ENCODE results near the gene FRS2. TPM values are rescaled to one million over a fixed set of nuclear protein-coding genes. Genes with fewer than 3 reads are reported as not detected.
"Not testable (repeated sequence)": the region's sequence is repeated elsewhere in the genome, so short reads cannot be mapped to it uniquely, and the experiment has no call there.

FRS2 gene
- total RNA-seq, 4 donors from 2014 or later, result 22.6 to 42.0 (median 29.2) TPM

GRCh38 chr12:69602954-69603353 lies 132.8 kb downstream of the FRS2 start:
- no peaks in the 10 kb centered on the region for H3K27me3 ChIP-seq
- TF ChIP-seq CTCF (IDR thresholded peaks at IDR 0.05), result no peak
- no peak for TF ChIP-seq POLR2A (IDR thresholded peaks at IDR 0.05)
- no peak overlapping the region for H3K27ac ChIP-seq
- peaks cover 4 to 58% (median 33%) of the 10 kb centered on the region in 3 donors for H3K36me3 ChIP-seq
- DNase-seq, result no peak
- intact Hi-C loops (cut with DNase I), result no loop called here
- H3K4me3 ChIP-seq, result no peak overlapping the region
- no peaks in the 10 kb centered on the region for H3K9me3 ChIP-seq
- H3K4me1 ChIP-seq, result no peaks in the 10 kb centered on the region

- H3K27me3 ChIP-seq; DNase-seq; H3K4me1 ChIP-seq; intact Hi-C loops (cut with DNase I); H3K27ac ChIP-seq; H3K9me3 ChIP-seq; H3K4me3 ChIP-seq: not testable (repeated sequence)
- WGBS, 2 donors, result 98 to 100% methylated on average over 5 to 6 of the region's 6 CpGs
- H3K36me3 ChIP-seq, result peaks cover 4 to 52% (median 29%) of the 10 kb centered on the region in 3 donors
Observed at GRCh38 chr12:69603556-69603955, 133.4 kb downstream of the FRS2 start.

GRCh38 chr12:69604275-69604674 lies 134.1 kb downstream of the FRS2 start:
- H3K9me3 ChIP-seq; H3K4me1 ChIP-seq; H3K27me3 ChIP-seq; DNase-seq; intact Hi-C loops (cut with DNase I); H3K4me3 ChIP-seq; H3K27ac ChIP-seq: not testable (repeated sequence)
- peaks cover 0 to 45% (median 22%) of the 10 kb centered on the region in 3 donors for H3K36me3 ChIP-seq
- 90 to 91% methylated on average over 2 to 3 of the region's 3 CpGs for WGBS, 2 donors

GRCh38 chr12:69608114-69608513 lies 137.9 kb downstream of the FRS2 start:
- Histone ChIP-seq H3K4me1 (no peaks in the 10 kb centered on the region), H3K9me3 (no peaks in the 10 kb centered on the region), H3K36me3 (peaks cover 0 to 6% (median 0%) of the 10 kb centered on the region in 3 donors), H3K4me3 (no peak overlapping the region), H3K27ac (no peak overlapping the region), H3K27me3 (no peaks in the 10 kb centered on the region)
- 55 to 70% methylated on average over 2 of the region's 2 CpGs for WGBS, 2 donors
- TF ChIP-seq POLR2A (IDR thresholded peaks at IDR 0.05) (no peak), CTCF (IDR thresholded peaks at IDR 0.05) (no peak)
- no peak for DNase-seq
- intact Hi-C loops (cut with DNase I), result no loop called here

GRCh38 chr12:69610126-69610525 lies 139.9 kb downstream of the FRS2 start:
- Histone ChIP-seq H3K9me3 (no peaks in the 10 kb centered on the region), H3K4me3 (no peak overlapping the region), H3K27me3 (no peaks in the 10 kb centered on the region), H3K4me1 (no peaks in the 10 kb centered on the region), H3K27ac (no peak overlapping the region), H3K36me3 (no peaks in the 10 kb centered on the region)
- no peak for DNase-seq
- 88 to 89% methylated on average over 6 to 10 of the region's 15 CpGs for WGBS, 2 donors
- TF ChIP-seq POLR2A (IDR thresholded peaks at IDR 0.05) (no peak), CTCF (IDR thresholded peaks at IDR 0.05) (no peak)
- intact Hi-C loops (cut with DNase I), result no loop called here

- intact Hi-C loops (cut with DNase I), result no loop called here
- H3K27me3 ChIP-seq, result no peaks in the 10 kb centered on the region
- no peak for DNase-seq
- no peaks in the 10 kb centered on the region for H3K36me3 ChIP-seq
- H3K27ac ChIP-seq, result no peak within 1 kb of the TSS
- TF ChIP-seq POLR2A (IDR thresholded peaks at IDR 0.05) (no peak), CTCF (IDR thresholded peaks at IDR 0.05) (no peak)
- 96 to 98% methylated on average over 4 to 7 of the region's 11 CpGs for WGBS, 2 donors
- no peaks in the 10 kb centered on the region for H3K9me3 ChIP-seq
- H3K4me1 ChIP-seq, result no peaks in the 10 kb centered on the region
- H3K4me3 ChIP-seq, result no peak within 1 kb of the TSS
Observed at GRCh38 chr12:69610729-69611128, 140.5 kb downstream of the FRS2 start, which contains the start of gene LRRC10. Gene LRRC10 (minus strand): TSS chr12:69610907. CDS start chr12:69610838, 69 bp downstream.

Data from esophagus squamous epithelium (tissue), 5 donors.